ENCODE results near the gene KLF15. TPM values are rescaled to one million over a fixed set of nuclear protein-coding genes. Genes with fewer than 3 reads are reported as not detected.

KLF15 gene
- polyA plus RNA-seq, 4 donors, result 8.8 to 16.8 (median 14.1) TPM

DNA sequence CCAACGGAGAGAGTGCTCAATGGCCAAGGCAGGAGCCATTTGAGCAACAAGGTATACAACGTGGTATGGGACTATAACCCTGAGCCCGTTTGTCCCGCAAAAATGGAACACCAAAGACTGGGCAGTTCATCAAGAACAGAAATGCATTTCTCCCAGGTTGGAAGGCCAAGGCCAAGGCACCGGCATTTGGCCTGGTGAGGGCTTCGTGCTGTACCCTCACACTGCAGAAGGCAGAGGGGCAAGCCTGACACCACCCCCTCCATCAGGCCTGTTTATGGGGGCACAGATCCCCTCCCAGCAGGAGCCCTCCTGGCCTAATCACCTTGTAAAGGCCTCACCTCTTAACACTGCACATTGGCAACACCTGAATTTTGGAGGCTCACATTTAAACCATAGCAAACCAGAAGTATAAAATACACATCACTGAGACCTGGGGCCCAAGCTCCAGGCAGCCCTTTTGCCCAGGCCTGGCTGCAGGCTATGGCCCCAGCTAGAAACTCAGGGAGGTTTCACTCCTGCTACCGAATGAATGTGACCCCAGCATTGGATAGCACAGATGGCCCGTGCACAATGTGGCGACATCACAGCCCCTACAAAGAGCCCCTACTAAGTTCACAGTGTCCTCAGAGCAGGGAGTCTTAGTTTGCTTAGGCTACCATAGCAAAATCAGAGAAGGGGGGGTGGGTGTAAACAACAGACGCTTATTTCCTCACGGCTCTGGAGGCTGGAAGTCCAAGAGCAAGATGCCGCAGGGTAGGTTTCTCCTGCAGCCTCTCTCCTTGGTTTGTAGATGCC lies 47.1 kb downstream of the KLF15 start:
- DNase-seq (ENCODE audit: low read depth in 4 of 4, low spot score in 2 of 4), result no peak

DNA sequence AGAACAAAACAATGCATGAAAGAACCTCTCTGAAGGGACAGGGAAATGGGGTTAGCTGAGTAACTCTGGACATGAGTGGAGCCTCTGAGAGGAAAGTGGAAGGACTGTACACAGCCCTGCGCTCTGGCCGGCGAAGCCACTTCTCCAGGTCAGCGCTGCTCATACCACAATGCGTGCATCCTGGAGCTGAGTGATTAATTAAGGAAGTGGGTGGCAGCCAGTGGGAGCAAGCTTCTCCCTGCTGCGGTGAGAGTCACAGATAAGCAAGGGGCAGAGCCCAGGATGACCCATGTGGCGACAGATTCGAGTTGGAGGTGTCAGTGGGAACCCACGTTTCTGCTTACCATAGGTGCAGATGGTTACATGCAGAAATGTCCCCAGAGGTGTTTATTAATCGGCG lies 48.0 kb downstream of the KLF15 start:
- no peak for DNase-seq (ENCODE audit: low read depth in 4 of 4, low spot score in 2 of 4)

DNA sequence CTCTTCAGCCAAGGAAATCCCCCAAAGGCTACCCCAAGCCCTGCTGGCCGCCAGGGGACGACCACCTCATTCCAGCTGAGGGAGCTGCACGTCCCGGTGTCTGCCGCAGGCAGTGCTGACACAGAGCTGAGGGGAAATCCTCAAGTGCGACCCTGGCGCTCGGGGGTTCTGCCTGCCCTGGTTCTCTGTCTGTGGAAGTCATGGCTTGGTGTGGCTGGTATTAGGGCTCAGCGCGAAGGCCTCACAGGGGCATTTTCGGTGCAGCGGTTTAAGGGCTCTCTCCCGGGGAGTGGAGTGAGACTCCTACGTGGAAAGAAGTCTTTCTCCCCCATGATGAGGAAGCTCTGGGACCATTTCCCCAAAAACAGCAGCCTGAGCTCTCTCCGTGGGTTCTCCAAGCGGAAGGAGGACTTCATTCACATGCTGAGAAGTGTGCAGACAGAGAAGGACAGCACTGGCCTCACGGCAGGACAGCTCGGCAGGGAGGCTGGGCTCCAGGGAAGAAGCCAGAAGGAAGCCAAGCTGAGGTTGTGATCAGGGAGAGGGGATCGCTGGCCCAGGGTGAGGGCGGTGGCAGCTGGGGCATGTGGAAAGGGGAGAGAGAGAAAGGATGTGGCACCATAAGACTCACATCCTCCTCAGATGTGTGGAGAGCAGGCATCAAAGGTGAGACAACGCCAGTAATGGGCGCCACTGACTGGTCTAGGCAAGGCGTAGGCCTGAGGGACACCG lies 48.6 kb downstream of the KLF15 start:
- DNase-seq (ENCODE audit: low read depth in 4 of 4, low spot score in 2 of 4), result no peak

DNA sequence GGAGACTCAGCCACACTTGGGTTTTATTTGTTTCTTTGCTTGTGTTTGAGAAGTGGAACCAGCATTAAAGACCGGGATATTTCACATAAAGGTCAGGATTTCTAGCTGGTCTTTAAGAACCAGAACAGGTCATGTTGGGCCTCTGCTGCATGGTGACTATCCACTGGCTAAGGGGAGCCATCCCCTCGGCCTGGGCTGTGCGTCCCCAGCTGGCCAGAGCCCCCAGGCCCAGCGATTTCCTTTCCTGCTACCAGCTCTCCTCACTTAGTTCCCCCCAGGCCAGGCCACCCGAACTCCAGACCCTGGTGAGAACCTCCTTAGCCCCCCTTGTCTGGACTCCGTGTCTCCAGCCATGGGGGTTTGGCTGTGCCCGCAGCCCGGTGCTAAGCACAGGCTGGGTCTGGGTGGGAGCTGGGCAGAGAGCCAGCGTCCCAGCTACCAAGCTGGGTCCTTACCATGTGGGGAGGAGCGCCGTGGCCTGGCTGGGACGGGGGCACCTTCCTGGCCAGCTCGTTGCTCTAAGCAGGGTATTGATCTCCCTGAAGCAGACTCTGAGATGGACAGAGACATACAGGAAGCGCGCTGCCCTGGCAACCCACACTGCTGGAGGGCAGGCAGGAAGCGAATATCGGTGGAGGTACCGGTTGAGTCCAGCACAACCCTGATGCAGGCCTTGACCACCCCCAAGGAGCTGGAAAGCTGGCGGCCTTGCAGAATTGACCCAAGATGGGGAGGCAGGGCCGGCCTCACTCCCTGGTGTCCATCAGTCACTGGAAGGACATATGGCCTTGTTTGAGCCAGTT lies 49.4 kb downstream of the KLF15 start:
- DNase-seq (ENCODE audit: low read depth in 4 of 4, low spot score in 2 of 4), result no peak

DNA sequence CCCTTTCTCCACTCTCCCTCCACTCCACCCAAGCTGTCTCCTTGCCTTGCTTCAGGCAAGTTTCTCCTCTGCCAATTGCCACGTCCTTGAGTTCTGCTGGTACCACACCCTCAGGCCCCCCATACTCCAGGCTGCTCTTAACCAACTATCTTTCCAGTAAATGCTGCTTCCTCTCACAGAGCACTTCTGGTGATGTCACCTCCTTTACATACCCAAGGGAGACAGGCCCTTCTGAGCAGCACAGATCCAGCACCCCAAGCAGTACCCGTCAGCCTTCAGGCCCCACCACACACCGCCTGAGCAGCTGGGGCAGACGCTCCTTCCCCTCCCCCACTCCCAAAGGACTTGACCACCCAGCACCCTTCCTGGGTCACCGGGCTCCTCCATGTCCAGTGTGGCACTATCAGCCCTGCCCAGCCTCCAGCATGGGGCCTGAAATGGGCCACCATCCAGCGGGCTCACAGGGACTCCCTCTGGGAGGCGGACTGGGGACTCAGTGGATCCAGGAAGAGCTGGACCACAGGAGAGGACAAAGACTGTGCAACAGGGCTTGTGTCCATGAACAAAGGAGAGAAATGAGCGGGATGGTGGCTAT lies 50.2 kb downstream of the KLF15 start:
- no peak for DNase-seq (ENCODE audit: low read depth in 4 of 4, low spot score in 2 of 4)

DNA sequence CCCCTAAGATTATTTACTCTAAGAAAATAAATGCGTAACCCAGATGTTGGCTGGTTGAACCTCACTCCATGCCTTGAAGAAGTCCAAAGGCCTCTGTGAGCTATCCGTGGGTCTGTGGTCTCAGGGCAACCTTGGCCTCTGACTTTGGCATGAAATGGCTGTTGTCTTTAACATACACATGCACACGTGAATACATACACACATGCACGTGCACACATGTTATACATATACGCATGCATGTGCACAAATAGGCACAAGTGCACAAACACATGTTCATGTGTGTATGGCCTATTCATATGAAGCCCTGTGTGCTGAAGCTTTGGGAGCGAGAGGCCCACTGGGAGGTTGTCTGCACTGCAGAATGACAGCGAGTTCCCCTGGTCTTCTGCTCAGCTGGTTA lies 50.8 kb downstream of the KLF15 start:
- no peak for DNase-seq (ENCODE audit: low read depth in 4 of 4, low spot score in 2 of 4)

DNA sequence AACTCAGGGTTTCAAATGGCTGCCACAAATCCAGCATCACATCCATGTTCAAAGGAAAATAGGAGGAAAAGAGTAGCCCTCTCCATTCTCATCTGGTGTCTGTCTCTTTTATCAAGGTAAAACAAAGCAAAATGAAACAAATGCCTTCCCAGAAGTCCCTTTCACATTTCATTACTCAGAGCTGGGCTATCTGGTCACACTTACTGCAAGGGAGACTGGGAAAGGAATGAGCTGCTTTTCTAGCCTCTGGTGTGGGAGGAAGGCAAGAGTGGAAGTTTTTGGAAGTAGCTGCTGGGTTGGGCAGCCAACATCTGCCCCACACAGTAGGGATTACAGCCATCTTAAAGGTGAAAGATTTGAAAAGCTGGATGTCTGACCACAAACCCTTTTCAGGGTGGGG lies 51.8 kb downstream of the KLF15 start:
- DNase-seq (ENCODE audit: low read depth in 4 of 4, low spot score in 2 of 4), result no peak

DNA sequence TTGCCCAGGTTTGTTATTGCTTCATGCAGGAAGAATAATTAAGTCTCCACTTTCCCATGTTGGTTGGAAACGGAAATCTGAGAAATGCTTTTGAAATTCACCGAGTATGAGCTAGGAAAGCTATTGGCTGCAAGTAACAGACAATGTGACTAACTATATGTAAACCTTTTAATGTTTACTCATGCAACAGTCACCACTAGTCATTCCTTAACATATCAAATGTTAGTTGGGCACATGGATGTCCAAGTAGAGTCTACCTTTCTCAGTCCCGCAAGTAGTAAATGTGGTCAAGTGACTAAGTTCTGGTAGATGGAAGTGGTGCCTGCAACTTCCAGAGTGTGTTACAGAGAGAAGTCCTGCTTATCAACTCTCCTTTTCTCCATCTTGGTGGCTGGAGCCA lies 52.5 kb downstream of the KLF15 start:
- DNase-seq (ENCODE audit: low read depth in 4 of 4, low spot score in 2 of 4), result no peak

DNA sequence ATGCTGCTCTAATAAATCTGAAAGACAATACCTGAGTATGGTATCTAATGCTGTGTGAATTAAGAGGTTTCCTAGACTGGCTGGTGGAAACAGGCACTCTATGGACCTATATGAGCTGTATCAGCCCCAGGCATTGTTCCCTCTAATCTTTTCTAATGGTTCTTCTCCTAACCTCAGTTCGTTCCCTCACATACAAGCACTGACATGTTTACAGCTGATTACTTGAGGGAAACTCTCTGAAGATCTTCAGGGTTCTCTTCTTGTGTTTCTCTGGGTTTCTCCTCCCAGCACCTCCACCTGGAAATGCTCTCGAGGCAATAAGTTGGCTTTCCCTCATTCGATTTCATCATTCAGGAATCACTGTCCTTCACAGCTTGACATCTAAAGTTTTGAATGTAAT lies 52.9 kb downstream of the KLF15 start:
- no peak for DNase-seq (ENCODE audit: low read depth in 4 of 4, low spot score in 2 of 4)

DNA sequence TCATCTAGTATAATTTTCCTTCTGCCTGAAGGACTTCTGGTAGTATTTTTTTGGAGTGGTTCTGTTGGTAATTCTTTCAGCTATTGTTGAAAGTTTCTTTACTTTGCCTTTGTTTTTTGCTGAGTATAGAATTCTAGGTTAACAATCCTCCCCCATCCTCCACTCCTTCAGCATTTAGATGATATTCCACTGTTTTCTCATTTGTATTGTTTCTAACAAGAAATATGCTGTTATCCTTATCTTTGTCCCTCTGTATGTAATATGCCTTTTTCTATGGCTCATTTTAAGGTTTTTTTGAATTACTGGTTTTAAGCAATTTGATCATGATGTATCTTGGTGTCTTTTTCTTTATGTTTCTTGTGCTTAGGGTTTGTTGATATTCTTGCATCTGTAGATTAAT lies 53.9 kb downstream of the KLF15 start:
- DNase-seq (ENCODE audit: low read depth in 4 of 4, low spot score in 2 of 4), result no peak

DNA sequence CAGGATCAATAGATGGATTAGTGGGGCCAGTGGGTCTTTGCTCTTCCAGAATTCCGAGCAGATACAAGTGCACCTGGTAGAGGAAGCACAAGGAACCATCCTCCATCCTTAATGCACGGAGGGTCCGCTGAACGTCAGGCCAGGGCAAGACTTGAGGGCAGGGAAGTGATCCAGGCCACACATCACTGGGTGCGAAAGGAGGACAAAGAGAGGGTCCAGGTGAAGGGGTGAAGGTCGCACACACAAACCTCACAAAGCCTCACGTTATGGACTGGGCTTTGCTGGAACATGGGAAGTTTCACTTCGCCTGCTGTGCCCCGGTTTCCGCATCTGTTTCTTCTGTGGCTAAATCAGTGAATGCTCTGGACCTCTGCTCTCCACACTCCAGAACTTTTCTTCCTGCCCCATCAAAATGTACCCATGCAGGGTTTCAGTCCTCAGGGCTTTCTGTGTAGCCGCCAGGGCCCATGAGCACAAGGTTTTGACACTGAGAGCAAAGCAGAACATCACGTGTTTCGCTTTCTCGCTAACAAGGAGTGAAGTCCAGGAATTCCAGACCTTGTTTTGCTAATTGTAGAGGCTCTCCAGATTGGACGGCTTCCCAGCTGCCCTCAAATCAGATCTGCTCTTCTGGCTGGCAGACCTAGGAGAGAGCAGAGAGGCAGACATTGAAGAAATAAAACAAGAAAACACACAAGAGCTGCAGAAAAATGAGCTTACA lies 56.3 kb downstream of the KLF15 start:
- no peak for DNase-seq (ENCODE audit: low read depth in 4 of 4, low spot score in 2 of 4)

DNA sequence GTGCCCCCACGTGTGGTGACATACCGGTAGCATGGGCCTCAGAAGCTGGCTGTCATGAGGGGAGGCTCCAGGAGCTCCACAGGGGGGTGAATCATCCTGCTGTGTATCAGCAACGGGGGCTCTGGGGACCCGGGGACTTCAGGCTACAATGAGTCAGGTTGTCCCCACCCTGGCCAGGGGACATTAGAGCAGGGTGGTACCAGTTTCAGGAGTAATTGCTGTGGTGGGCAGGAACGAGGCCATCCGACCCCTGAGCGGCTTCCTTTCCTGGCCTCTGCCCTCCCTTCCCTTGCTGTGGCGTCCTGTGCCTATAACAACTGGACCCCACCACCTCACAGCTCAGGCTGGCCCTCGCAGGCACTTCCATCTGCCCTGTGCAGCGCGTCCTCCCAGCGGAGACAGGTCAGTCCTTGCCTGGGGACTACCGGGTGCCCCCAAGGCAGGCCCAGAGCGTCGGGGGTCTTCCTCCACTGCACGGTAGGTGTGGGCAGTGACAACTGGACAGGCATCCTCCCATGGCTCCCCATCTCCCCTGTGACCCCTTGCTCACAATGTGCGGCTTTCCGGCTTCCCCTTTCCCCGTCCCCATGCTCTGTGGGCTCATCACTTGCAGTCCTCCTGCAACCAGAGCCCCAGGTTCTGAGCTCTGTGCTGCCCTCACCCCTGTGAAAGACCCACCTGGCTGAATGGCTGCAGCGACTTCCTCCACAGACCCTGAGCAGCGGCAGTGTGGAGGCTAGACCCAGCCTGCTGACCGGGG lies 57.0 kb downstream of the KLF15 start:
- no peak for DNase-seq (ENCODE audit: low read depth in 4 of 4, low spot score in 2 of 4)

DNA sequence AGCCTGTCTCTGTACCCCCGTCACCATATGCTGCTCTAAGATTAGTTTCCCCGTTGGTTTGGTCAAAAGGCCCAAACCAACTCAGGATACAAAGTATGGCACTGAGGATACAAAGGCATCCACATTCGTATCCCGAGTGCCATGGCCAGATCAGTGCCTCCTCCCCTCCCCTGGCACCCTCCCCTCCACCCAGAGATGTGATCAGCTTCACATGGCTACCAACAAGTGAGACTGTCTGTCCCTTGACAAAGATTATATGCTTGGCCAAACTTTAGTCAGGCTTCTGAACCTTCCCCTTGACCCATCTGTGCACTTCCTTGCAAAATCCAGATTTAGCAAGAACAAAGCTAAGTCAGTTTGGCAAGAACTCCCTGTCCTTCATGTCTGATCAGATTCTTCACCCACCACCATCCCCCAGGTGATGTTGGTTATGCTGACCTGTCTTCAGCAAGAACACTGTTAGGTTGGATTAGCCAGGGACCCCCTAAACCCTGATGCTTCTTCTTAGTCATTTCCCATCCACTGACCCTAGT lies 61.7 kb downstream of the KLF15 start:
- DNase-seq (ENCODE audit: low read depth in 4 of 4, low spot score in 2 of 4), result no peak

DNA sequence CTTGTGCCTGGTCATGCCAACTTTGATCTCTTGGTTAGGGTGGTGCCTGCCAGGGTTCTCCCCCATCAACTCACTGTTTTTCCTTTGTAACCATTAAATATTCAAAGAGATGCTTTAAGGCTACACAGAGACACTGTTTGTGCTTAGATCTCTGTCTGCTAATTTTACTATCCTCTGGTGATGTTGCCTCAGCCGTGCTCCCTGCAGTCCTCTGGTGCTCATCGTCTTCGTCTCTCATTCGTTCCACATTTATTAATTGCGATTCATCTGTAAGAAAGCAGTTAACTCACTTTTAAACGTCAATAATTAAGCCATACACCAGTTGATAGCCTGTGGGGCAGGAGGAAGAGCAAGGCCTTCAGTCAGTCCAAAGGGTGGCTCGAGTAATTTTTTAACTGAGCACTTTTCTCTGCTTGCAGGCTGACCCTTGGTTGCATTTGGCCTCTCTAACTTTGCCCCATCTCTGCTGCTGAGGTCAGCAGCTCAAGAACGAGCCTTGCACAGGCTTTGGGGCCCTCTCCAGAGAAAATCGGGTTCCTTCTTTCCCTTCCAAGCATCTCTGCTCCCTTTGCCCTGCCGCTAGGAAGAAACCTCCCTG lies 62.9 kb downstream of the KLF15 start:
- no peak for DNase-seq (ENCODE audit: low read depth in 4 of 4, low spot score in 2 of 4)

DNA sequence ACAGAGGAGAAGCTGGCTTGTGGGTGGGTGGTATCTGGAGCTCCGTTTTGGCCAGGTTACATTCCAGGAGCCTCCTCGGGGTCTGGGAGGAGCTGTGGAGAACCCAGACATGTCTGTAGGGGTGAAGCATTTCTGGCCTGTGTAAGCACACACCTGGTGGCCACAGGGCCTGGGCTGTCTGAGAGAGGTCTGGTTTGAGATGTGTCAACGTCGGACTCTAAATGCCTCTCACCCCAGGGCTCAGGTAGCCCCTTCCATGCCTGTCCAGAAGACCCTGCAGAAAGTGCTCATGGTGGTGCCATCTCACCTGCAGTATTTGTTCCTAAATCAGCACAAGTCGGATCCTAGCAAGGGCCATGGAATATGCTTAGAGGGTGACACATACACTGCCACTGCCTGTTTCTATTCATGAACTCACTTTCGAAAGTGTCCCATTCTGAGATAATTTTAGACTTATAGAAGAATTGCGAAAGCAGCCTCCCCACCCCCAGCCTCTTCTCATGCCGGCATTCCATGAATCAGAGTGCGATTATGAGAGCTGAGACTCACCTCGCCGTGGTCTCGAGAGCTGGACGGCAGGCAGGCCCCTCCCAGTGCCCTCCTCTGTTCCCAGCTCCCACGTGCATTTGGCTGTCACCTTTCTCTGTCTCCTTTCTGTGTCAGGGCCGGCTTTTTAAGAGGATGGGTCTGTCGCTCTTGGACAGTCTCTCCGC lies 63.7 kb downstream of the KLF15 start:
- DNase-seq (ENCODE audit: low read depth in 4 of 4, low spot score in 2 of 4), result no peak
